OCI-LY1 (cell line): ENCODE measurements around the gene CDK5RAP2.

ENCODE experiments used
- CTCF ChIP-seq: fragments of 200-600 bp; sonication (generic), shearing (Covaris generic); IDR thresholded peaks from 2 replicates; pipeline ENCODE4 v1.5.1; 2017; ENCODE audit warnings: mild to moderate bottlenecking, antibody characterized with exemption, low read length, moderate library complexity, mixed read lengths
- EZH2 ChIP-seq: fragments of 200-600 bp; sonication (generic), shearing (Covaris generic); IDR thresholded peaks from 2 replicates; pipeline ENCODE4 v1.8.0; 2017; ENCODE audit warnings: borderline replicate concordance, mixed run types, mild to moderate bottlenecking, antibody characterized with exemption, low read length, moderate library complexity, mixed read lengths

GRCh38 chr9:120558454-120558853 is 21.5 kb downstream of the CDK5RAP2 start:
- TF ChIP-seq CTCF (no peak), EZH2 (no peak)
